ELF-1 (cell line): ENCODE results near the gene ANKIB1.
"Not testable (repeated sequence)": the region's sequence is repeated elsewhere in the genome, so short reads cannot be mapped to it uniquely, and the experiment has no call there.

Source experiments
- DNase-seq: peaks from one replicate; pipeline ENCODE4 v3.0.0-alpha.2; 2016; ENCODE audit warnings: low read depth, low spot score

ANKIB1 gene

GRCh38 chr7:92245487-92246359 lies at the start of gene ANKIB1, which contains the start of gene KRIT1:
Gene ANKIB1 (plus strand): TSS chr7:92245974. CDS start chr7:92294979, 49,005 bp downstream.
Gene KRIT1 (minus strand): TSS chr7:92245914. CDS start chr7:92242135, 3,779 bp downstream.
- DNase-seq = peak; percentile 91

- DNase-seq = no peak
These were observed 45.0 kb upstream of the ANKIB1 start for GRCh38 chr7:92200791-92201190.

- DNase-seq = peak; percentile 2
These were observed 39.8 kb upstream of the ANKIB1 start for GRCh38 chr7:92205987-92206386.

GRCh38 chr7:92206672-92207071 lies 39.1 kb upstream of the ANKIB1 start:
- no peak for DNase-seq

- DNase-seq = no peak
These were observed 24.0 kb upstream of the ANKIB1 start for GRCh38 chr7:92221766-92222165.

- DNase-seq = no peak
These were observed 18.8 kb upstream of the ANKIB1 start for GRCh38 chr7:92226981-92227380.

GRCh38 chr7:92228100-92228499 lies 17.7 kb upstream of the ANKIB1 start:
- no peak for DNase-seq

GRCh38 chr7:92228742-92229141 lies 17.0 kb upstream of the ANKIB1 start:
- DNase-seq = no peak

GRCh38 chr7:92230547-92230946 lies 15.2 kb upstream of the ANKIB1 start:
- DNase-seq = no peak

GRCh38 chr7:92242972-92243371 lies 2.8 kb upstream of the ANKIB1 start:
- no peak for DNase-seq

- no peak for DNase-seq
These were observed 827 bp upstream of the ANKIB1 start for GRCh38 chr7:92244808-92245486.

GRCh38 chr7:92246360-92247101 lies 757 bp downstream of the ANKIB1 start:
- peak; percentile 70 for DNase-seq

- DNase-seq = no peak
These were observed 4.8 kb downstream of the ANKIB1 start for GRCh38 chr7:92250603-92251002.

GRCh38 chr7:92251181-92251580 lies 5.4 kb downstream of the ANKIB1 start:
- DNase-seq = no peak

- no peak for DNase-seq
These were observed 7.5 kb downstream of the ANKIB1 start for GRCh38 chr7:92253251-92253650.

- not testable (repeated sequence) for DNase-seq
These were observed 9.0 kb downstream of the ANKIB1 start for GRCh38 chr7:92254800-92255199.

GRCh38 chr7:92255308-92255707 lies 9.5 kb downstream of the ANKIB1 start:
- no peak for DNase-seq

- no peak for DNase-seq
These were observed 13.3 kb downstream of the ANKIB1 start for GRCh38 chr7:92259062-92259461.

- no peak for DNase-seq
These were observed 14.0 kb downstream of the ANKIB1 start for GRCh38 chr7:92259610-92260247.

- DNase-seq = peak; percentile 14
These were observed 14.5 kb downstream of the ANKIB1 start for GRCh38 chr7:92260248-92260781.
